Astrocyte of the hippocampus (primary cell): ENCODE data around the gene HOXA1.
A peak's percentile ranks its signal among the peaks of the same experiment; 100 is the strongest.

Source experiments
- DNase-seq: peaks from one replicate; pipeline ENCODE4 v3.0.0; 2011; ENCODE audit warnings: low read depth, low spot score

HOXA1 gene

GRCh38 chr7:27105301-27106031, 9.7 kb upstream of the HOXA1 start:
- peak; percentile 4 for DNase-seq

GRCh38 chr7:27104341-27105058, 8.7 kb upstream of the HOXA1 start:
- peak; percentile 13 for DNase-seq

GRCh38 chr7:27103489-27104226, 7.9 kb upstream of the HOXA1 start:
- DNase-seq, result peak; percentile 6

- DNase-seq, result peak; percentile 25
These were observed 7.0 kb upstream of the HOXA1 start, which contains the start of gene HOXA2 for GRCh38 chr7:27102581-27103442. TSS of gene HOXA2 (minus strand) at chr7:27102683. CDS start at chr7:27102500, 183 bp downstream.

- DNase-seq, result peak; percentile 9
These were observed 6.3 kb upstream of the HOXA1 start for GRCh38 chr7:27101957-27102580.

- DNase-seq, result peak; percentile 23
These were observed 5.6 kb upstream of the HOXA1 start for GRCh38 chr7:27101171-27101956.

- DNase-seq, result peak; percentile 7
These were observed 4.9 kb upstream of the HOXA1 start for GRCh38 chr7:27100694-27101170.

GRCh38 chr7:27099453-27100370, 3.9 kb upstream of the HOXA1 start:
- DNase-seq, result no peak

- DNase-seq, result peak; percentile 16
These were observed 3.0 kb upstream of the HOXA1 start for GRCh38 chr7:27098578-27099451.

GRCh38 chr7:27097686-27098577, 2.1 kb upstream of the HOXA1 start:
- DNase-seq, result peak; percentile 13

GRCh38 chr7:27096768-27097514, 1.1 kb upstream of the HOXA1 start:
- DNase-seq, result peak; percentile 7

GRCh38 chr7:27095050-27095896, 527 bp downstream of the HOXA1 start:
- no peak for DNase-seq

- no peak for DNase-seq
These were observed 1.3 kb downstream of the HOXA1 start for GRCh38 chr7:27094304-27095049.

GRCh38 chr7:27093184-27093895, 2.5 kb downstream of the HOXA1 start:
- DNase-seq, result no peak
